ENCODE data around the gene ADAM8.

- TF ChIP-seq MAX (IDR thresholded peaks at IDR 0.05): peak; percentile 67
- no peak for TF ChIP-seq REST (IDR thresholded peaks at IDR 0.05; ENCODE audit: low read depth)
- TF ChIP-seq EP300 (IDR thresholded peaks at IDR 0.05; ENCODE audit: borderline replicate concordance): no peak
- no peak for TF ChIP-seq TCF12 (IDR thresholded peaks at IDR 0.05; ENCODE audit: low read depth)
- TF ChIP-seq CEBPB (IDR thresholded peaks at IDR 0.05): no peak
- TF ChIP-seq RAD21 (IDR thresholded peaks at IDR 0.05; ENCODE audit: low read depth): peak; percentile 58
- TF ChIP-seq YY1 (IDR thresholded peaks at IDR 0.05; ENCODE audit: low read depth): no peak
- no peak for TF ChIP-seq CREB1 (IDR thresholded peaks at IDR 0.05; ENCODE audit: low read depth)
- TF ChIP-seq TEAD4 (IDR thresholded peaks at IDR 0.05): no peak
- no peak for TF ChIP-seq TAF1 (IDR thresholded peaks at IDR 0.05; ENCODE audit: low read depth)
- no peak for TF ChIP-seq ZBTB7A (IDR thresholded peaks at IDR 0.05; ENCODE audit: low read depth)
- no peak for TF ChIP-seq NFIC (IDR thresholded peaks at IDR 0.05)
These were observed 19.1 kb downstream of the ADAM8 start for GRCh38 chr10:133257489-133258065.

All from Ishikawa (cell line).